ENCODE results near the gene P2RY11.
A peak's percentile ranks its signal among the peaks of the same experiment; 100 is the strongest.

GRCh38 chr19:10112895-10113591 is 1.6 kb downstream of the P2RY11 start:
- TF ChIP-seq CTCF (IDR thresholded peaks at IDR 0.05; ENCODE audit: poor library complexity) (peak; percentile 67), EZH2 (IDR thresholded peaks at IDR 0.05; ENCODE audit: borderline replicate concordance) (no peak)
